Forelimb muscle (tissue), 1 donor: ENCODE data around the gene FBXW8. TPM values are rescaled to one million over a fixed set of nuclear protein-coding genes. Genes with fewer than 3 reads are reported as not detected.

Experiments
- DNase-seq: peaks from one replicate; pipeline ENCODE4 v3.0.0-alpha.2; 2013; ENCODE audit warnings: low read depth
- polyA plus RNA-seq: library from polyadenylated mRNA; unstranded; fragments of 120-200 nt; gene quantifications from one replicate; pipeline ENCODE4 v1.2.1, GENCODE V29; 2013; ENCODE audit not compliant: insufficient read length

Gene FBXW8
- polyA plus RNA-seq, 1 donor = 13.3 TPM

DNA sequence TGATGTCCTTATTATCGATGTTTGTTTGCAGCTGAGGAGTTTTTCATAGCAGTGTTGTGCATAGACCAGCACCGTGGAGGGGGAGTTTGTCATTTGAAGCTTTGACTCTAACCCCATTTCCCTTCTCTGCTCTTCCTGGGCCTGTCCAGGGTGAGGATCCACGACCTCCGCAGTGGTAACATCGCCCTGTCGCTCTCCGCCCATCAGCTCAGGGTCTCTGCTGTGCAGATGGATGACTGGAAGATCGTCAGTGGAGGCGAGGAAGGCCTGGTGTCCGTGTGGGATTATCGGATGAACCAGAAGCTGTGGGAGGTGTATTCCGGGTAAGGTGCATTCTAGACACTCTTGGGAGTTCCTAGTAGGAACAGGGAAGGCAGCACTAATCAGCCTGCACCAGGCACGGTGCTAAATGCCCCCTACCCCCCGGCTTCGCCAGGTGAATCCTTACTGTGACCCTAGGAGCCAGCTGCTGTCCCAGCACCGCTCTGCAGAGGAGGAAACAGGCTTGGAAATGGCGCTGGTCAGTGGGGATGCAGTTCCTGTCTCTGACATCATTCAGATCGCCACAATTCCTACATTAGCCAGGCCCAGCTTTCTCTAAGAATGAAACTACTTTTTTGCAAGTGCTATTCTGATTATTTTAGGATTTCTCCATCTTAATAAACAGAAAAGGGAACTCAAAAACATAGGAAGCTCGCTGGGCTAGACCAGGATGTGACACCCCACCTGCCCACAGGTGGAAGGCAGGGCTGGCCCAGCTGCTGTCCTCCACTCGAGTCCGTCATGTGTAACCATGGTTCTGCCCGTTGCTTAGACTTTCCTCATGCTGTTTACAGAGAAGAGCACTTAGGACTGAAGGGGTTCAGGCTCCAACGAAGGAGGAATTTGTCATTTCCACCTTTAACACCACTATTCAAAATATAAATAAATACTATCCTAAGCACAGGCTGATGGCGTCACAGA, 113.5 kb downstream of the FBXW8 start:
- no peak for DNase-seq

DNA sequence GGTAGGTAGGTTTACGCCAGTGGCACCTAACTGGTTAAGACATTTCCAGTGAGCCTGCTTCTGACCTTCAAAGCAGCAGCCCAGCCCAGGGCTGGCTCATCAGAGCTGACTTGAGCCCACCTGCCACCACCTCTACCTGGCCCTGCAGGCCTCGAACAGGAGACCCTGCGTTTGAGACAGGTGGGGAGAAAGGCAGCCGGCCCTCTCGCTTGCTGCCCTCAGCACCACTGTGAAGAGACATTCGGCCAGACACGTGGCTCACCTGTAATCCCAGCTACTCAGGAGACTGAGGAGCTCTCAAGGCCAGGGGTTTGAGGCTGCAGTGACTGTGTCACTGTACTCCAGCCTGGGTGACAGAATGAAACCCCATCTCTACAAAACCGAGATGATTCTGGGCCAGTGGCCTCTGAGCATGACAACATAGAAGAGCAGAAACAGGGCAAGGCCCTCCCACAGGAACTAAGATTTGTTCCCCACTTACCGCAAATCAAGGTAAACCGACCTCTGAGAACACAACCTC, 114.3 kb downstream of the FBXW8 start:
- DNase-seq = no peak

DNA sequence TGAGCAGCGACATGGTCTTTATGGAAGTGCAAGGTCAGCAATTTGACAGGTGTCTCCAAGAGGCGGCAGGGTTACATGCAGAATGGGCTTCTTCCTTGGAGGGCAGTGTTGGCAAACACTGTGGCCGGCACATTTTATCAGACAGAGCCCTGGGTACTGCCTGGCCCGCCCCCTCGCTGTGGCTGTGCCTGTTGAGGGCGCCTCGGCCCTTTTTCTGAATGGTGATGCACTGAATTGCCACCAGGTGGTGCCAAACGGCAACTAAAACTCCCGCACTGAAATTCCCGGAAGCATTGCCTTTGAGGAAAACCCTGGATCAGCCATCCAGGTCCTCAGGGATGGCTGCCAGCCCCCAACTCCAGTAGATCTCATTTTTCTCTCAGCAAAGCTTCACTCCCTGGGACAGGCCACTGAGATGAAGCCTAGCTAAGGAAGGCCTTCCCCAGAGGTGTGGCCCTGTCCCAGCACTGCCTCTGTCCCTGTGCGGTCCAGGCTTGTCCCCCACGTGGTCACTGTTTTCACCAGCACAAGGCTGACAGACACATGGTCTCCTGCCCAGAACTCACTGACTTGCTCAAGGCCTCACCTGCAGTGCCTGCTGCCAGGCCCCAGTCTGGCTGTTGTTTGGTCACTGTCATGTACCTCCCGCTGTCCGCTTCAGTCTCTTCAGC, 114.9 kb downstream of the FBXW8 start:
- DNase-seq = no peak

GRCh38 chr12:117026343-117026742, 115.6 kb downstream of the FBXW8 start:
- no peak for DNase-seq

GRCh38 chr12:117026921-117027250, 116.1 kb downstream of the FBXW8 start:
- DNase-seq = no peak

GRCh38 chr12:117027251-117028086, 116.7 kb downstream of the FBXW8 start:
- DNase-seq = no peak

DNA sequence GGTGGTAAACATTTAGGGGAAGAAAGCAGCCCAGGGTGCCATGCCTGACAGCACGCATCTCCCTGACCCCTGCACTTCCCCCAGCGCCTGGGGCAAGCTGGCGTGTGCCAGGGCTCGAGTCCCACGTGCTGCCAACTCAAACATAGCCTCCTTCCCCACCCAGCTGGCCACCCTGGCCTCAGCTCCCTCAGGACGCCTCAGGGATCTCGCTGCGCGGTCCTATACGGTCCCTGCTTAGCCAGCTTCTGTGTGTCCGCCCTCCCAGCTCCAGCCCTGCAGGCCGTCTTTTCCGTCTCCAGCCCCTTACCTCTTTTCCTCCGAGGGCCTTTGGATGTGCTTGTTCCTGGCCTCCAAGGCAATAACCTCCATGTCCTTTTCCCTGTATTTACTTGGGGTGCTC, 117.5 kb downstream of the FBXW8 start:
- no peak for DNase-seq

- DNase-seq = no peak
Observed at GRCh38 chr12:117030187-117030900, 119.6 kb downstream of the FBXW8 start.

- DNase-seq = no peak
Observed at GRCh38 chr12:117031843-117032592, 121.3 kb downstream of the FBXW8 start.

GRCh38 chr12:117032593-117033381, 122.0 kb downstream of the FBXW8 start:
- DNase-seq = no peak

DNA sequence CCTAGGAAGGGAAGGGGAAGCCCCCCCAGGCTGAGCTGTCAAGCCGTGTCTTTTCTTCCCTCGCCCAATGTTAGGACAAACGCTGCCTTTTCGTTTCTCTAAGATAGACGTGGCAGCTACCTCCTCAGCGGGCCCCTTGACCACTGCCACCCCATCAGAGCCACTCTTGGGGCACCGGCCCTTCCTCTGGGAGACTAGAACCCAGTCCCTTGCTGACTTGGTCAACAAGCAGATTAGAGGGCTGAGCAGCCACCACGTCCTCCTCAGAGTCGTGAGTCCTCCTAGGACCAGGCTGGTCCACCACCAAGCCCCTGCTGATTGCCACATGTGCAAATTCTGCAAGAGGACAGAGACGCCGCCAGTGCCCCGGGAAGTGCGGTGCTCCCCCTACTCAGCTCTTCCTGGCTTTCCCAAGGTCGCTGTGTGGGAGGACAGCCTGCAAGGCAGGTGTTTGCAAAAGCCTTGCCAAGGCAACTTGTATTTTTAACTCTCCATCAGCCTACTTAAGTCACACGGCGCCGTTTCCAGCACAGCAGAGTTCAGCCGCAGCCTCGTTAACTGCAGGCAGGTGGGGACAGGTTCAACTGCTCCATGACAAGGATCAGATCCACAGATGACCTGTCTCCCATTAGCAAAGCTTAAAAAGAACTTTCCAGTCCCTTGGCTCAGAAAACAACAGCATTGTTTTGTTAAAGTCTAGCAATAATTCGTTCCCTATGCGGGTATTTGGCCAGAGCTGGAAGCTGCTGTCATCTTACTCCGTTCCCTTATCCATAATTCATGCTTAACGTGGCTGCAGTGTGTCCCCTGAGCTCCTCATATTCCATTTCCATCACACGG, 122.9 kb downstream of the FBXW8 start:
- no peak for DNase-seq

- no peak for DNase-seq
Observed at GRCh38 chr12:117034249-117034648, 123.5 kb downstream of the FBXW8 start.

DNA sequence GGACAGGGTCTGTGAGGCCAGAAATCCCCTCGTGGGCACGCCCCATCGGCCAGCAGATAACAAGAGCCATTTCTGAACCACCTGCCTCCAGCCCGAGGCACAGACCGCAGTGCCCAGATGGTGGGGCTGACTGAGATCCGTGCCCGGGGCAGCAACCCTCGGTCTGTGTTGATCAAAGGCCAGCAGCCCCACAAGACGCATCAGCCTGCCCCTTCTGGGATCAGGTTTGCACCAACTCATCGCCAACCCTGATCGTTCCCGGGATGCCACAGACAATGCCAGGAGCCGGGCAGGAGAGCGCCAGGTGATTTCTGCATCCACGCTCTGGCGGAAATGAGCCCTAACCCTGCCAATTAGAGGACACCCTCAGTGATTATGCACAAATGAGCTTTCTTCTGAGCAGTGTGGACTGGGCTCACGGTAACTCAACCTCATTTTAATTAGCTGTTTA, 124.0 kb downstream of the FBXW8 start:
- DNase-seq = no peak

GRCh38 chr12:117035287-117035686, 124.5 kb downstream of the FBXW8 start:
- no peak for DNase-seq

GRCh38 chr12:117036046-117036445, 125.3 kb downstream of the FBXW8 start:
- no peak for DNase-seq

GRCh38 chr12:117036547-117036946, 125.8 kb downstream of the FBXW8 start:
- no peak for DNase-seq

- DNase-seq = no peak
Observed at GRCh38 chr12:117037289-117038022, 126.7 kb downstream of the FBXW8 start.
